KG1 (cell line): ENCODE data around the gene SPECC1L.
"Not testable (repeated sequence)": the region's sequence is repeated elsewhere in the genome, so short reads cannot be mapped to it uniquely, and the experiment has no call there.

Source experiments
- DNase-seq: peaks from one replicate; lab custom pipeline; 2025; lab: John Stamatoyannopoulos, UW

The SPECC1L gene

GRCh38 chr22:24247564-24248344 is 22.9 kb upstream of the SPECC1L start:
- no peak for DNase-seq

- DNase-seq = not testable (repeated sequence)
These were observed 22.0 kb upstream of the SPECC1L start for GRCh38 chr22:24248611-24249010.

GRCh38 chr22:24249413-24249812 is 21.2 kb upstream of the SPECC1L start:
- not testable (repeated sequence) for DNase-seq

- not testable (repeated sequence) for DNase-seq
These were observed 19.3 kb upstream of the SPECC1L start for GRCh38 chr22:24251286-24251685.

GRCh38 chr22:24253126-24253525 is 17.5 kb upstream of the SPECC1L start:
- DNase-seq = not testable (repeated sequence)

GRCh38 chr22:24256136-24256535 is 14.5 kb upstream of the SPECC1L start:
- not testable (repeated sequence) for DNase-seq

GRCh38 chr22:24256736-24257135 is 13.9 kb upstream of the SPECC1L start:
- not testable (repeated sequence) for DNase-seq

- peak; percentile 25 for DNase-seq
These were observed 11.2 kb upstream of the SPECC1L start for GRCh38 chr22:24259459-24259858.

- not testable (repeated sequence) for DNase-seq
These were observed 8.4 kb upstream of the SPECC1L start for GRCh38 chr22:24262185-24262749.

GRCh38 chr22:24263479-24263878 is 7.2 kb upstream of the SPECC1L start:
- not testable (repeated sequence) for DNase-seq

GRCh38 chr22:24264329-24264896 is 6.2 kb upstream of the SPECC1L start:
- not testable (repeated sequence) for DNase-seq

GRCh38 chr22:24265734-24266133 is 4.9 kb upstream of the SPECC1L start:
- DNase-seq = no peak

GRCh38 chr22:24266495-24266894 is 4.1 kb upstream of the SPECC1L start:
- DNase-seq = not testable (repeated sequence)

GRCh38 chr22:24271386-24271854 is 789 bp downstream of the SPECC1L start:
- no peak for DNase-seq

- not testable (repeated sequence) for DNase-seq
These were observed 2.4 kb downstream of the SPECC1L start for GRCh38 chr22:24273031-24273430.

- not testable (repeated sequence) for DNase-seq
These were observed 3.3 kb downstream of the SPECC1L start for GRCh38 chr22:24273906-24274305.

- DNase-seq = not testable (repeated sequence)
These were observed 4.2 kb downstream of the SPECC1L start for GRCh38 chr22:24274696-24275405.

- DNase-seq = not testable (repeated sequence)
These were observed 9.7 kb downstream of the SPECC1L start for GRCh38 chr22:24280363-24280762.

- DNase-seq = no peak
These were observed 11.8 kb downstream of the SPECC1L start for GRCh38 chr22:24282401-24282800.

GRCh38 chr22:24284747-24285203 is 14.1 kb downstream of the SPECC1L start:
- no peak for DNase-seq

- DNase-seq = no peak
These were observed 14.6 kb downstream of the SPECC1L start for GRCh38 chr22:24285245-24285644.

- not testable (repeated sequence) for DNase-seq
These were observed 16.6 kb downstream of the SPECC1L start for GRCh38 chr22:24287212-24287611.
